NCI-H345 (cell line): Measurements from ENCODE around the gene NFIL3.

Experiments used
- DNase-seq: peaks from one replicate; lab custom pipeline; 2025; lab: John Stamatoyannopoulos, UW

The NFIL3 gene

GRCh38 chr9:91359734-91360470 is 63.7 kb downstream of the NFIL3 start:
- no peak for DNase-seq

DNA sequence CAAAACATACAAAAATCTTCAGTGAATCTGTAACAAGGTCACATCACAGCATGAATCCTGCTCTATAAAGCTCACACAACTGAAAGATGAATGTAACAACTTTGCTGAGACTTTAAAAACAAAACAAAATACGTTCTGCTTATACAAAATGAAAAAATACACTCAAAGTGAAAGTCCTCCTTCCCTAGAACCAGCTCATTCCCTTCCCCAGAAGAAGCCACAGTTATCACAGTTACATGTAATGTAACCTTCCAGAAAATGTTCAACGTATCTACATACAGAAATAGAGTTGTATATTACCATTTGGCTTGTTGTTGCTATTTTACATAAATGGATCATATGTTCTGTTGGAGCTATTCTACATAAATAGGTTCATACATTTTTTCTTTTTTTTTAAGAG is 64.5 kb downstream of the NFIL3 start:
- DNase-seq = no peak
